HG02870 (cell line): ENCODE measurements around the gene TEDC1.

ENCODE experiments used
- ATAC-seq: cut with Tn5 transposase; IDR thresholded peaks from one replicate; pipeline ENCODE4 v1.9.1; 2021; ENCODE audit warnings: mild to moderate bottlenecking, moderate library complexity; ENCODE audit not compliant: unreplicated experiment

Gene TEDC1

DNA sequence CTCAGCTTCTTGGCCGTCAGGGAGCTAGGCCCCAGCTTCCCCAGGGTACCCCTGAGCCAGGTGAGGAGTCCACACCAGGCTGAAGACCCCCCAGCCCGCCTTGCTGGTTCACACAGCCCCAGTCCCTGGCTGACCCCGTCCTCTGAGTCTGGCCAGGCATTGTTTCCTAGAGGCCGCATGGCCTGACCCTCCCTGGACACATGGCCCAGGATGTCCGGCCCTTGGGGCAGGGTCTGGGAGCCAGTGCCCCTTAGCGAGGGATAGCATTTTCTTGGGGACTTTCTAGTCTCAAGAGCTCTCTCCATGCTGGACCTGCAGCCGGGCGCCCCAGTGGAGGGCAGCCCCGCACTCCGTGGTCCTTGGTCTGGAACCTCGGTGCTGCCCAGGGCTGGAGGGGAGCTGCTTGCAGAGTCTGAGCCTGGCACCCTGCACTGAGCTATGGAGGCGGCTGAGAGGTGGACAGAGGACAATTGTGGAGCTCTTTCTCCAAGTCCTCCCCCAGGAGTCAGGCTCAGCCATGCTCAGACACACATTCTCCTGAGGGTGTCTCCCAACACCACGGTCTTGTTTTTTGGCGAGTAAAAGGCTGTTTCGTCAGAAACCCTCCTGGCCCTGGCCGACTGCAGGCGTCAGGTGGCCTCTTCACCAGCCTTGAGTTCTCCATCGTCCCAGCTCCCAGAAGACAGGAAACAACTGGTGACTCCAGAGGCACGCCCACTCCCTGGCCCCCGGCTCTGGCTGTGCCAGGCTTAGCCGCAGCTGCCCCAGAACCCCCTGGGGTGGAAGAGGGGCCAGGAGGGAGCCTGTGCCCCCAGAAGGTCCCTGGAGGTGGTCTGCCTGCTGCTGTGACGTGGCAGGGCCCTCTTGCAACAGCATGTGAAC lies 34.1 kb upstream of the TEDC1 start:
- no peak for ATAC-seq

DNA sequence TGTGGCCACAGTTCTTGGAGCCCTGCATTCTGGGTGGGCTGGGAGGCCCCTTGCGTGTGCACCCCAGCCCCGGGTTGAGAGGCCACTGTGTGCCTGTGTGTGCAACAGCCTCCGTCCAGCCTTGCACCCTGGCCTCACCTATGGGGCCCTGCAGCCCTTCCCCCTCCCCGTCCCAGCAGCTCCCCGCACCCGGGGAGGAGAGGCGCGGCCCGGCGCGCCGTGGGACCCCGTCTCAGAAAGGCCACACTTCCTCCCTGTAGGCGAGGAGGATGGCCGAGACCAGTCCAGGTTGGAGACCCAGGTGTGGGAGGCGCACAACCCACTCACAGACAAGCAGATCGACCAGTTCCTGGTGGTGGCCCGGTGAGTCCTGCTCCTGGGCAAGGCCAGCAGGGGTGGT lies 33.0 kb upstream of the TEDC1 start:
- ATAC-seq = no peak

DNA sequence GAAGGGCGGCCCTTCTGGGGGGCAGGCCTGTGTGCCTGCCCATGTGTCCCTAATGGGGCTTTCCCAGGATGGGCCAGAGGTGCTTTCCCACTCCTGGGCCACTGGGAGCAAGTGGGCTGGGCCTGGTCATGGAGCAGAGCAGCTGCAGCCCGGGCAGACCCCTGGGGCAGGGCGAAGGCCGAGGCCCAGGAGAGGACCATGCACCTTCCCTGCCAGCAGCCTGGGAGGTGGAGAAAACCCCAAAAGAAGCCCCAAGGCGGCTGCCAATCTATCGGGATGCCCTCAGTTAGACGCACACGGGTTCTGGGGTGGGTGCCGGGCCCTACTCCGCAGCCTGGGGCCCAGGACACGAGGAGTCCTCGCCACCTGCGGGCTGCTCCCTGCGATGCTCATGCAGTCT lies 32.5 kb upstream of the TEDC1 start:
- ATAC-seq = no peak

DNA sequence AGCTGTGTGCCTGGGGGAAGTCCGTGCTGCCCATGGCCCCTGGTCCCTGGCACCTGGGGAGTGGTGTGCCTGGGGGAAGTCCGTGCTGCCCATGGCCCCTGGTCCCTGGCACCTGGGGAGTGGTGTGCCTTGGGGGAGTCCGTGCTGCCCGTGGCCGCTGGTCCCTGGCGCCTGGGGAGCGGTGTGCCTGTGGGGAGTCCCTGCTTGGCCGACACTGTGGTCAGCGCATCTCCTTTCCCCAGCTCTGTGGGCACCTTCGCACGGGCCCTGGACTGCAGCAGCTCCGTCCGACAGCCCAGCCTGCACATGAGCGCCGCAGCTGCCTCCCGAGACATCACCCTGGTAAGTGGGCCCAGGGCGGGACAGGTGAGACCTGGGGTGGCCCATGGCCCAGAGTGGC lies 30.9 kb upstream of the TEDC1 start:
- no peak for ATAC-seq

DNA sequence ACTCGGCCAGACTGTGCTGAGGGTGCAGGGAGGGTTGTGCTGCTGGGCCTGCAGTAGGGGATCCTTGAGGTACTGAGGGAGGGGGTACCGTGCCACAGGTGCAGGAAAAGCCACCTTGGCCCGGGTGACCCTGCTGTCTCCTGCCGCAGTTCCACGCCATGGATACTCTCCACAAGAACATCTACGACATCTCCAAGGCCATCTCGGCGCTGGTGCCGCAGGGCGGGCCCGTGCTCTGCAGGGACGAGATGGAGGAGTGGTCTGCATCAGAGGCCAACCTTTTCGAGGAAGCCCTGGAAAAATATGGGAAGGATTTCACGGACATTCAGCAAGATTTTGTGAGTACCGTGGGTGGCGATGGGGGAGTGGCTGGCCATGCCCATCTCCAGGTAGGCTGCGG lies 30.4 kb upstream of the TEDC1 start:
- no peak for ATAC-seq

DNA sequence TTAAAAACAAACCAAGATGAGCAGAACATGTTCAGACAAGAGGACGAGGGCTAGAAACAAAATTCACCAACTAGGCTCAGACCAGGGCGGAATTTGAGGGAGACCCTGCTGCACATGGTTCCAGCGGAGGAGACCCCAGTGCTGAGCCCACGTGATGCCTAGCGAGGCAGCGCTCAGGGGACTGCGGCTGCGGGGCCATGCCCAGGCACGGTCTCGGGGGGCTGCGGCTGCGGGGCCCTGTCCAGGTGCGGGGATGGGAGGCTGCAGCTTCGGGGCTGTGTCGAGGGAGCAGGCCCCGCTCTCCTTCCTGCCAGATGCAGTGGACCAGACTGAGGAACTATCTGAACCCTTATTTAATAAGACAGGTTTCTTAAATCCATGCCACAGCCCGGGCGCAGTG lies 29.1 kb upstream of the TEDC1 start:
- ATAC-seq = no peak

DNA sequence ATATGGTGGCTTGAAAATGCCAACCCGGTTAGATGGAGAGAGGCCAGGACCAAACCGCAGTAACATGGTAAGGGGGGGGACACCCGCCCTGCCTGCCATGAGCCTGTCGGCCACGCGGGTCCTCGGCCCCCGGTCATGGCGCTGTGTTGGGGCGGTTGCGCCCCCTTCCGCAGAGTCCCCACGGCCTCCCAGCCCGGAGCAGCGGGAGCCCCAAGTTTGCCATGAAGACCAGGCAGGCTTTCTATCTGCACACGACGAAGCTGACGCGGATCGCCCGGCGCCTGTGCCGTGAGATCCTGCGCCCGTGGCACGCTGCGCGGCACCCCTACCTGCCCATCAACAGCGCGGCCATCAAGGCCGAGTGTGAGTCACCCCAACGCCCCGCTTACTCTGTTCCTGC lies 26.5 kb upstream of the TEDC1 start:
- ATAC-seq = no peak

DNA sequence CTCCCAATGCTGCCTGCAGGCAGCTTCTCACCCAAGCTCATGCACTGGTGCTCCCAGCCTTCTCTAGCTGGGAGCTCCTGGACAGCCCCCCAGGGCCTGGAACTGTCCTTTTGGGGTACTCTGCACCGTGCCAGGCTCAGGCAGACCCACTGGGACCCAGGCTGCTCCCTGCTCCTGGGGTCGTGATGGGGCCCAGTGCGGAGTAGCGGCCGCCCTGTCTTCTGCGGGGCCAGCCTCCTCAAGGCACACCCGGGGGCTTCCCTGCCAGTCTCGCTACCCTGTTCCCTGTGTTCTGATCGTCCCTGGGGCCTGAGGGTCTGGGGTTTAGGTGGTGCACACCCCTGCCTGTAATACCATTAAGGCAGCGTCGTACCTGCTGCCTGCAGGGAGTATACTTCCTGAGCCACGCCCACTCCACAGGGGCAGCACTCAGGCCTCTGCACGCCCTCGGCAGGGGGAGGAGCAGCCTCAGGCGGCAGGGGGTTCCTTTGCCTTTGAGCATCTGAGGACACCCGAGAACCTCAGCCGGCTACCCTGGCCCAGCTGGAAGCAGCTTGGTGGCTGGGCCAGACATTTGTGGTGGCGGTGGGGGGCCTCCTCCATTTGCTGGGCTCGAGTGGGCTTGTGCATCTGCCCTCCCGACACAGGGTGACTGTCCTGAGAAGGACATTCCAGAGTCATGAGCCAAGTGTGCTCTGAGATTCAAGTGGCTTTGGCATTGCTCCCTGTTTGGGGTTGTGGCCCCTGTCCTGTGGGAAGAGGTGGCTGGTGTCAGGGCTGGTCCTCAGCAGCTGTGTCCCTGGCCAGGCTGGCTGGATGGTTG lies 25.6 kb upstream of the TEDC1 start:
- ATAC-seq = no peak

DNA sequence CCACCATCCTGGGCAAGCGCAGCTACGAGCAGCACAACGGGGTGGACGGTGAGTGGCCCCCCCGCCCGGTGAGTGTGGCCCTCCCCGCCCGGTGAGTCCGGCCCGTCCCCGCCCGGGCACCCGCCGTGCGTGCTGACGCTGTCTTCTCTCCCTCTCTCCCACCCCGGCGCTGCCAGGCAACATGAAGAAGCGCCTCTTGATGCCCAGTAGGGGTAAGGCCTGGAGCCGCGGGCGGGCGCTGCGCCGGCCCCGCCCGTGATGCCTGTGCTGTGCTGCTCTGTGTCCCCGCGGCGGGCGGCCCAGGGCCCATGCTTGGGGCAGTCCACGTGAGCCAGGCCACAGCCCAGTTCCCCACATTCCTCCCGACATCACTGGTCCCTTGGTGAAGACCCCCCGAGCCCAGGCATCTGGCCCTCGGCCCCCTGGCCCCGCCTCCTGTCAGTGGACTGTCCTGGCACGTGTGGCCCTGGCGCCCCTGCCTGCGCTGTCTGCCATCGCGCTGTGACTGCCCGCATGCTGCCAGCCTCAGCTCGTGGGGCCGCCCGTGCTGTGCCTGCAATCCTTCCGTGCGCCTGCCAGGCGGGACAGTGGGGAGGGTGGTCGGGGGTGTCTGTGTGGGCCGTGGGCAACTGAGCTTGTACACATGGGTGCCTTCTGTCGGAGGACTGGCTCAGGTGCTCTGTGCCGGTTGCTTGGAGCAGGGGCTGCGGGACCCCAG lies 24.4 kb upstream of the TEDC1 start:
- no peak for ATAC-seq

DNA sequence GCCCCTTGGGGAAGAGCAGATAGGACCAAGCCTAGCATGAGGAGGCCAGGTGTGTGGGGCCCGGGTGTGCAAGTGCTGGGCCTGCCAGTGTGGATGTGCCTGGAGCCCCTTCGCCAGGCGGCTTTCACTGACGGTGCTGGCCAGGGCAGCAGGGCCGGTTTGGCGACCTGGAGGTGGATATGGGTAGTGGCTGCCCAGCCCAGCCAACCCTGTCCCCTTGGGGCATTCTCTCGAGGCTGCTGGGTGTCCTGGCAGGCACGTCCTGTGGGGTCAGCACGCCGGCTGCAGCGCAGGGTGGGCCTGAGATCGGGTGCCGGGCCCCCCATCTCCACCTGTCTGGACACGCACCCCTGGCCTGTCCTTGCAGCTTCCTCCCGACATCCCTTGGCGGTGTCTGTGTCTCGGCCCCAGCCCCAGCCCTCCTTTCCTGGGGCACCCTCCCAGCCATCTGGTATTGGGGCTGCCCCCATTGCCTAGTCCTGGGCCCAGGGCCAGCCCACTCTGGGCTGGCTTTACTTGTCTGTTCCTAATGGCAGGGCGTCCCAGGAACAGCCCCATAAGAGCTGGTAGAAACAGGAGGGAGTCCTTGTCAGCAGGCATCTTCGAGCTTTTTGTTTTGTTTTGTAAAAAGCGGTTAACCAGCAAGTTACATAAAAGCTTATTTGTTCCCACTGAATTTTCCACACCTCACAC lies 23.7 kb upstream of the TEDC1 start:
- ATAC-seq = no peak

DNA sequence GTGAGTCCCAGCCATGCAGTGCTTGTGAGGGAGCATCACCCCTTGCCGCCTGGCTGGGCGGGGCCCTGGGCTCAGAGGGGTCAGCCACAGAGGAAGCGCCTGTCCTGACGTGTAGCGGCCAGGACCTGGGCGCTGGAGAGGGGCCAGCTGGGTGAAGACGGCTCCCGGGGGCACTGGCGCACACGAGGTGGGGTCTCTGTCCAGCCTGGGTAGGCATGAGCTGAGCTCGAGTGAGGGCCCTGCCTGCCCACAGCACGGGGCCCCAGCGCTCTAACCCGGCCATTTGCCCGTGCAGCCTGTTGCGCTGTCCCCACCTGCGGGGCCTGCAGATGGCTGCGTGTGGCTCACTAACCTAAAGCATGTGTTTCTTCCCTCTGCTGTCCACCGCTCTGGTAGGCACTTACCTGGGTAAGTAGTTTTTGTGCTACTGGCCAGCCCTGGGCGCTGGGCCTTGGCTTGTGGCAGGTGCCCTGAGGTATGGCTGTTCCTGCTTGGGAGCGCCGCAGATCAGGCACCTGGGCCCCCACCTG lies 23.0 kb upstream of the TEDC1 start:
- ATAC-seq = no peak

DNA sequence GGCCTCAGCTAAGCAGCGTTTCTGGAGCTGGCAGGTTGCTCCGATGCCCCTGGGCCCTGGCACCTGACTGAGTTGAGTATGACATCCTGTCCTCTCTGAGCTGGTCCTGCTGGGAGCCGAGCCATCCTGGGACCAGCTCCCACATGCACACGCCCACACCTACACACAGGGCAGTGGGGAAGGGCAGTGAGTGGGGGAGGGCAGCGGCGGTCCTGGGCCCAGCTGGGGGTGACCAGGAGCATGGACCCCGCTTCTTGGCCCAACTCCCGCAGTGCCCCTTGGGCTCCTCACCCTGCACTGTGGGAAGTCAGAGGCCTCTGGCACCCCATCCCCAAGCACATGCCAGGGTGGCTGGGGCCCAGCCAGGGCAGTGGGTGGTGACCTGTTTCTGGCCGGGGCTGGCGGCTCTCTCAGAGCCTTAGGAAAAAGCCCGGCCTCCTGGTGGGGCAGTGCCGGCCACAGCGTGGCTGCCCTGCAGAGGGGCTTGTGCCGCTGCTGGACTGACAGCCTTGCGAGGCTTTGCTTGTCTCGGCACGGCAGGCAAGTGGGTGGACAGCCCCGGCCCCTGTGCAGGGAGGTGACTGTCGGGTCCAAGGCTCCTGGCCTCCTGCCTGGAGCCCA lies 22.3 kb upstream of the TEDC1 start:
- no peak for ATAC-seq

DNA sequence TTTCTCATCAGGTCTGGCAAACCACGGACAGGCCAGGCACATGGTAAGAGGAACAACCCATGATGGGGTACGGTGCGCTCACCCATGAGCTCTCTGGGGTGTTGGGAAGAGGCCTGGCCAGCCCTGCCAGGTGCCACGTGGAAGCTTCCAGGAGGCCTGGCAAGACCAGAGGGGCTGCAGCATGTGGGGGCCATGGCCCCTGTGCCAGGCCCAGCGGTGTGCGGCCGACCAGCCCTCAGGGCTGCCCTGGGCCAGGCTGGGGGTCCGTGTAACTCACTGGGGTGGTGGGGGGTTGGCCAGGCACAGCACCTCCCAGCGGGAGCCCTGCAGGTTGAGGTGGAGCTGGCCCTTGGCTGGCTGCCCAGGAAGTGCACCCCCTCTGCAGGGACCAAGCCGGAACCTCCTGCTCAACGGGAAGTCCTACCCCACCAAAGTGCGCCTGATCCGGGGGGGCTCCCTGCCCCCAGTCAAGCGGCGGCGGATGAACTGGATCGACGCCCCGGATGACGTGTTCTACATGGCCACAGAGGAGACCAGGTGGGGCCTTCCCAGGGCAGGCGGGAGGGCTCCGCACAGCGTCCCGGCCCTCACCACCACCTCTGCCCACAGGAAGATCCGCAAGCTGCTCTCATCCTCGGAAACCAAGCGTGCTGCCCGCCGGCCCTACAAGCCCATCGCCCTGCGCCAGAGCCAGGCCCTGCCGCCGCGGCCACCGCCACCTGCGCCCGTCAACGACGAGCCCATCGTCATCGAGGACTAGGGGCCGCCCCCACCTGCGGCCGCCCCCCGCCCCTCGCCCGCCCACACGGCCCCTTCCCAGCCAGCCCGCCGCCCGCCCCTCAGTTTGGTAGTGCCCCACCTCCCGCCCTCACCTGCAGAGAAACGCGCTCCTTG lies 21.3 kb upstream of the TEDC1 start:
- no peak for ATAC-seq

DNA sequence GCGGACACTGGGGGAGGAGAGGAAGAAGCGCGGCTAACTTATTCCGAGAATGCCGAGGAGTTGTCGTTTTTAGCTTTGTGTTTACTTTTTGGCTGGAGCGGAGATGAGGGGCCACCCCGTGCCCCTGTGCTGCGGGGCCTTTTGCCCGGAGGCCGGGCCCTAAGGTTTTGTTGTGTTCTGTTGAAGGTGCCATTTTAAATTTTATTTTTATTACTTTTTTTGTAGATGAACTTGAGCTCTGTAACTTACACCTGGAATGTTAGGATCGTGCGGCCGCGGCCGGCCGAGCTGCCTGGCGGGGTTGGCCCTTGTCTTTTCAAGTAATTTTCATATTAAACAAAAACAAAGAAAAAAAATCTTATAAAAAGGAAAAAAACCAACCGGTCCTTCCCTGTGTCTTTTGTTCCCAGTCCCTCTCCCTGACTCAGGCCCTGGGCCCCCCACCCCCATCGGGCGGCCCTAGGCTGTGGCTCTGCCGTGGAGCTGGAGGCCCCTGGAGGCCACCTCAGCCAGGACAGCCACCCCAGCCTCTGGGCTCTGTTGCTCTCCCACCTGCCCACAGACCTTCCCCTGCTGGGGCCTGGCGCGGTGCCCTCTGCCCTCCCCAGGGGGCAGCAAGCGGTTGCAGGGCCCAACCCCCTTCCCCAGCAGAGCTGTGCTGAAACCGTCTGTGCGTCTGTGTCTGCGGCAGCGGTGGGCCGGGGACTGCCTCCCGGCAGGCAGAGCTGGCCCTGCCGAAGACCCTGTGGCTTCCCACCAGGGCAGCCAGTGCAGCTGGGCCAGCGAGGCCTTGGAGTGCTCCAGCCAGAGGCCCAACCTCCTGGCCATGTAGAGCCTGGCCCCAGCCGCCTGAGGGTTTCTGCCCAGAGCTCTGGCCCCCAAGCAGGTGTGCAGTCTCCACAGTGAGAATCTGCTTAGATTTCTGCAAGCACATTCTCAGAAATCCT lies 20.4 kb upstream of the TEDC1 start:
- ATAC-seq = no peak

DNA sequence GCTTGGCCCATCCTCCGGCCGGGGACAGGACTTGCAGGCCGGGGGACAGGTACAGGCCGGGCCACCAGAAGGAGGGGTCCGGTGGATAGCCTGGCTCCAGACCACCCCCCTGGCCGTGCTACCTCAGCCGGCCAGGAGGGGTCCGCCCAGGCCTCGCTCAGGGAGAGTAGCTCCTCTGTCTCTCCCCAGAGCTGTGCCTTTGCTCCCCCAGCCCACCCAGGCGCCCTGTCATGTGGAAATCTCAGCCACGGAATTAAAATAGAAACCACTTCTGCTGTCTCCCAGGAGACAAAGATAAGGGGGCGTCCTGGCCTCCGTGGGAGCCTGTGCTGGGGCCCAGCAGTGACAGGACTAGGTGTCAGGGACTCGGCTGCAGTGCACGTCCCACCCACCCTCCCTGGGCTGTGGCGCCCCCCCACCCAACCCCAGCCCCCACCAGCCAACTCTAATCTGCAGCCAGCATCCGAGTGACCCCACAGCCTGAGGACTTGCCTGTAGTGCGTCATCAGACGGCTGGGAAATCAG lies 19.7 kb upstream of the TEDC1 start:
- ATAC-seq = no peak

DNA sequence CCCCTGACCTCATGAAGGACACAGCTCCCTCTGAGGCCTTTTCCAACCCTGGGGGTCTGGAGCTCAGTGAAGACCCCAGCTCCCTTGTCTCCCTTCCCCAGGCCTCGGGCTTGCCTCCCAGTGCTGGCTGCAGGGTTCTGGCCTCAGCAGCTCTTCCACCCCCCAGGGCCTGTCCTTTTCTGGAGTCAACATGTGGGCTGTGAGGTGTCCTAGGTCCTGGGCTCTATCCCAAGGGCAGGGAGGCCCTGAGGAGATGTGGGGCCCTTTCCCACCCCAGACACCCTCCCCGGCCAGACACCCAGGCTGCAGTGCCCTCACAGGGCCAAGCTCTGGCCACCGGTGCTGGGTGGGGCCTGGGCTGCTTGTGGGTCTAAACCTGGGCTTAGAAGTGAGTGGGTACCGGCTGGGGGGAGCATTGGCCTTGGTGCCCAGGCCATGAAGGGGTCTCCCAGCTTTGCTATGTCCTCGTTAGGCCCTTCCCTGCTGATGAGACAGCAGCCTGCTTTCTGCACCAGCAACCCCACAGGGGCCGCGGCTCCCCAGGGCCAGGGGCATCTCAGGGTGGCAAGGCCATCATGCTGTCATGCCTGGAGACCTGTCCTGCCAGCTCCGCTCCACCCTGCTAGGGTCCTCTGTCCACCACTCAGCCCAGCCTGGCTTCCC lies 19.1 kb upstream of the TEDC1 start:
- no peak for ATAC-seq

DNA sequence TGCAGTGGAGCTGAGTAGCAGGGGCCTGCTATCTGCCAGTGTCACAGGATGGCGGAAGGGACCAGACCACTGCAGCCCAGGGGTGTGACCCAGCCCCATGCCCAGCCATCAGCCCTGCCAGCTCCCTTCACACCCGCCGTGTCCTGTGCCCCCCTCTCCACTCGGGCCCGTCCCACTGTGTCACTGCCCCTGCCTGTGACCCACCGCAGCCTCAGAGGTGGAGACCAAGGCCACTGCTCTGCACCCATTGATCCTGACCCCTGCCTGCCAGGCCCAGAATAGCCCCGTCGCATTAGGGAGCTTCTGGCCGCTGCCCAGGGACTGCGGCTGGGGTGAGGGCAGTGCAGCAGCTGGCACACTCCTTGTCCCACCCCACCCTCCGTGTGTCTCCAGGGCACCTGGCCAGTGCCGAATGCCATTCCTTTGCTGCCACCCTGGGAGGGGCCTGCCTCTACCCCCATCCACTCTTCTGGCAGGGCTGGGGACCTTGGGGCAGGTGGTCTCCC lies 18.5 kb upstream of the TEDC1 start:
- ATAC-seq = no peak
